ENCODE data around the gene SORCS2. TPM values are rescaled to one million over a fixed set of nuclear protein-coding genes. Genes with fewer than 3 reads are reported as not detected.

SORCS2 gene
- total and polyA plus RNA-seq, 2 of the 8 experiments (the other 6 are each of a cell fraction or from before 2014, with no cell fraction given) = 0.36 to 1.8 TPM

DNA sequence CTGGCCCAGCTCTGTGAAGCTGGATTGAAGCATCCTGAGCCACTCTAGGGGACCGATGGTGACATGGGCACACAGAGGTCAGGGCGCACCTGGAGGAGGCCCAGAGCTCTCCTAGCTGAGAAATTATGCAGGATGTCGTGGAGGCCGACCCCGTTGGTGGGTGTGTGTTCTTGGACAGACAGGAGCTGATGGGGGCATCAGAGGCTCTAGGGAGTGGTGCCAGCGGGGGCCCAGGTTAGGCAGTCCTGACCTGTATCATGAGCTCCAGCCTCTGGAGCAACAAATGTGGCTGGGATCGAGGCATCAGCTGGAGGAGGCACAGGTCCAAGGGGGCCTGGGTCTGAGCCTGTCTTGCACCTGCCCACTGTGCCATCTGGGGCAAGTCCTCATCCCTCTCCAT is 367.0 kb downstream of the SORCS2 start (continued):
- TF ChIP-seq KDM5A (IDR thresholded peaks at IDR 0.05; ENCODE audit: low read length) = no peak
- TF ChIP-seq, protein P1, sequence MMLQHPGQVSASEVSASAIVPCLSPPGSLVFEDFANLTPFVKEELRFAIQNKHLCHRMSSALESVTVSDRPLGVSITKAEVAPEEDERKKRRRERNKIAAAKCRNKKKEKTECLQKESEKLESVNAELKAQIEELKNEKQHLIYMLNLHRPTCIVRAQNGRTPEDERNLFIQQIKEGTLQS (IDR thresholded peaks at IDR 0.05; ENCODE audit: insufficient read depth, low read depth, low read length) = no peak
- TF ChIP-seq CBX5 (IDR thresholded peaks at IDR 0.05; ENCODE audit: low read depth, low read length) = no peak
- TF ChIP-seq PHF8 (conservative IDR thresholded peaks at IDR 0.05; ENCODE audit: low read depth, low read length) = no peak
- no peak for TF ChIP-seq RFX5 (IDR thresholded peaks at IDR 0.05; ENCODE audit: borderline replicate concordance, low read depth, low read length)
